T-helper 1 cell (primary cell): ENCODE data around the gene EGF.

Experiments
- DNase-seq, 5 donors: peaks; one replicate each; pipeline ENCODE4 v3.0.0-alpha.2; 2012 to 2020

The EGF gene

GRCh38 chr4:110042545-110043517 is 130.1 kb downstream of the EGF start:
- no peak for DNase-seq

GRCh38 chr4:110046588-110047049 is 133.9 kb downstream of the EGF start:
- DNase-seq = no peak

GRCh38 chr4:110049951-110050925 is 137.6 kb downstream of the EGF start:
- peak in 4 of 5 donors; percentile 8 to 57 (median 32) for DNase-seq

- peak in 1 of 5 donors; percentile 75 for DNase-seq
Observed at GRCh38 chr4:110055158-110055768, 142.6 kb downstream of the EGF start.

- DNase-seq = peak in 1 of 5 donors; percentile 64
Observed at GRCh38 chr4:110058677-110059076, 146.0 kb downstream of the EGF start.

GRCh38 chr4:110059556-110060191 is 147.0 kb downstream of the EGF start:
- peak in 1 of 5 donors; percentile 85 for DNase-seq

GRCh38 chr4:110061076-110061475 is 148.4 kb downstream of the EGF start:
- DNase-seq = no peak
